Glutamatergic neuron (in vitro differentiated cells): ENCODE data around the gene RNF5. TPM values are rescaled to one million over a fixed set of nuclear protein-coding genes. Genes with fewer than 3 reads are reported as not detected.

Experiments used
- DNase-seq: peaks from one replicate; pipeline ENCODE4 v3.0.0; 2022
- H3K27ac Mint-ChIP-seq: one replicate; pipeline ENCODE4 v1.8.0; 2020; ENCODE audit warnings: mild to moderate bottlenecking, mixed read lengths, inconsistent platforms; ENCODE audit not compliant: unreplicated experiment
- H3K27me3 Mint-ChIP-seq: one replicate; pipeline ENCODE4 v1.8.0; 2020; ENCODE audit warnings: mild to moderate bottlenecking, moderate library complexity, mixed read lengths, inconsistent platforms; ENCODE audit not compliant: unreplicated experiment
- H3K36me3 Mint-ChIP-seq: one replicate; pipeline ENCODE4 v1.8.0; 2020; ENCODE audit warnings: mild to moderate bottlenecking, mixed read lengths, inconsistent platforms; ENCODE audit not compliant: unreplicated experiment
- H3K4me1 Mint-ChIP-seq: one replicate; pipeline ENCODE4 v1.8.0; 2020; ENCODE audit warnings: mild to moderate bottlenecking, low read depth, mixed read lengths, inconsistent platforms; ENCODE audit not compliant: unreplicated experiment
- H3K4me3 Mint-ChIP-seq: one replicate; pipeline ENCODE4 v1.8.0; 2020; ENCODE audit warnings: mild to moderate bottlenecking, mixed read lengths, inconsistent platforms; ENCODE audit not compliant: unreplicated experiment
- H3K9me3 Mint-ChIP-seq: one replicate; pipeline ENCODE4 v1.8.0; 2020; ENCODE audit warnings: mild to moderate bottlenecking, moderate library complexity, mixed read lengths, inconsistent platforms; ENCODE audit not compliant: unreplicated experiment
- CTCF ChIP-seq: fragments of 200-600 bp; sonication (generic); IDR thresholded peaks from one replicate; pipeline ENCODE4 v1.5.0; 2021; ENCODE audit not compliant: partially characterized antibody, unreplicated experiment
- total RNA-seq: library from RNA; stranded (reverse); fragmentation: NEBNext Ultra II Directional; extraction: Animal tissue kit (Norgen Biotek cat#: 25700); gene quantifications from one replicate; pipeline ENCODE4 v1.2.1, GENCODE V29; 2021; ENCODE audit not compliant: unreplicated experiment

RNF5 gene
- total RNA-seq, 1 donor from 2014 or later, result 103 TPM

- DNase-seq, result no peak
- no peak for TF ChIP-seq CTCF
- Mint-ChIP-seq H3K27ac (no peak overlapping the region), H3K4me3 (no peak overlapping the region), H3K27me3 (peaks cover 6% of the 10 kb centered on the region), H3K9me3 (peaks cover 9% of the 10 kb centered on the region), H3K36me3 (no peaks in the 10 kb centered on the region), H3K4me1 (peaks cover 9% of the 10 kb centered on the region)
Measured at GRCh38 chr6:32200711-32201475, 22.7 kb downstream of the RNF5 start.

- Mint-ChIP-seq H3K27me3 (peaks cover 2% of the 10 kb centered on the region), H3K27ac (no peak overlapping the region), H3K36me3 (no peaks in the 10 kb centered on the region), H3K4me1 (peaks cover 4% of the 10 kb centered on the region), H3K9me3 (peaks cover 6% of the 10 kb centered on the region), H3K4me3 (no peak overlapping the region)
- DNase-seq, result no peak
- TF ChIP-seq CTCF, result no peak
Measured at GRCh38 chr6:32202186-32202585, 24.0 kb downstream of the RNF5 start.

GRCh38 chr6:32203426-32204267, 25.4 kb downstream of the RNF5 start:
- no peaks in the 10 kb centered on the region for H3K36me3 Mint-ChIP-seq
- peaks cover 4% of the 10 kb centered on the region for H3K4me1 Mint-ChIP-seq
- H3K9me3 Mint-ChIP-seq, result peaks cover 6% of the 10 kb centered on the region
- peaks cover 2% of the 10 kb centered on the region for H3K27me3 Mint-ChIP-seq
- TF ChIP-seq CTCF, result no peak
- no peak overlapping the region for H3K27ac Mint-ChIP-seq
- no peak overlapping the region for H3K4me3 Mint-ChIP-seq
- no peak for DNase-seq

- DNase-seq, result no peak
- TF ChIP-seq CTCF, result no peak
- Mint-ChIP-seq H3K4me3 (no peak overlapping the region), H3K4me1 (peaks cover 4% of the 10 kb centered on the region), H3K27ac (no peak overlapping the region), H3K36me3 (no peaks in the 10 kb centered on the region), H3K9me3 (peaks cover 6% of the 10 kb centered on the region), H3K27me3 (peaks cover 2% of the 10 kb centered on the region)
Measured at GRCh38 chr6:32204268-32204715, 26.1 kb downstream of the RNF5 start.
